GM12878 (cell line): Measurements from ENCODE around the gene CBFA2T3. TPM values are rescaled to one million over a fixed set of nuclear protein-coding genes. Genes with fewer than 3 reads are reported as not detected.

Source experiments
- ATAC-seq: fragments of 200-7000 bp; cut with Tn5 transposase; 3 replicates; pipeline ENCODE4 v1.9.1; 2020; ENCODE audit warnings: mild to moderate bottlenecking, moderate library complexity
- BruUV-seq: library from RNA; stranded (reverse); fragments of 400-500 nt; replicated peaks from 2 replicates; lab custom pipeline; 2021; lab: Mats Ljungman, UMichigan
- CTCF ChIA-PET: fragments of 300-600 bp; sonication (Branson Sonifier 250); formaldehyde crosslinking; extraction: SDS; loops from one replicate; lab custom pipeline; 2021; ENCODE audit warnings: inconsistent platforms; lab: Yijun Ruan, JAX
- POLR2A ChIA-PET: fragments of 350-600 bp; formaldehyde crosslinking; extraction: SDS; loops from one replicate; lab custom pipeline; 2021; ENCODE audit warnings: inconsistent platforms; lab: Charles Lee
- RAD21 ChIA-PET: fragments of 300-600 bp; sonication (Branson Sonifier 250); formaldehyde crosslinking; loops from one replicate; lab custom pipeline; 2023; ENCODE audit warnings: antibody characterized with exemption; ENCODE audit not compliant: unreplicated experiment; lab: Charles Lee
- SMC1A ChIA-PET: fragments of 300-600 bp; sonication (Branson Sonifier 250); formaldehyde crosslinking; loops from one replicate; lab custom pipeline; 2023; ENCODE audit not compliant: unreplicated experiment, uncharacterized antibody; lab: Charles Lee
- DNase-seq: peaks from one replicate; pipeline ENCODE4 v3.0.0-alpha.2; 2011; ENCODE audit warnings: low read depth, low spot score
- FAIRE-seq: peaks from 3 replicates; lab custom pipeline; 2011; peaks lifted over from hg19 to GRCh38; lab: Jason Lieb, UNC
- H2AFZ ChIP-seq: 2 replicates; pipeline ENCODE4 v1.6.0; 2011; ENCODE audit warnings: low read depth, low read length, control low read depth; ENCODE audit not compliant: control insufficient read depth
- H3K27ac ChIP-seq: 2 replicates; pipeline ENCODE4 v1.5.1; 2011; ENCODE audit warnings: control low read depth; ENCODE audit not compliant: control insufficient read depth, insufficient read depth
- H3K27me3 ChIP-seq, 2 experiments: replicated peaks in 1 of 2; 2 replicates each; pipeline versions ENCODE4 v1.6.0 to v1.6.1; 2011; ENCODE audit warnings: low read length in 1 of 2; ENCODE audit not compliant: control insufficient read depth in 2 of 2, insufficient read depth in 2 of 2
- H3K36me3 ChIP-seq, 2 experiments: 2 replicates each; pipeline ENCODE4 v1.5.1; 2011; ENCODE audit warnings: low read length in 1 of 2; ENCODE audit not compliant: control insufficient read depth in 2 of 2, insufficient read depth in 2 of 2
- H3K4me1 ChIP-seq: 2 replicates; pipeline ENCODE4 v1.6.1; 2011; ENCODE audit warnings: mild to moderate bottlenecking, low read length, moderate library complexity, mixed read lengths; ENCODE audit not compliant: control insufficient read depth, insufficient read depth
- H3K4me2 ChIP-seq: 2 replicates; pipeline ENCODE4 v1.6.0; 2011; ENCODE audit warnings: control low read depth; ENCODE audit not compliant: control insufficient read depth, insufficient read depth
- H3K4me3 ChIP-seq: fragments of 200-600 bp; sonication (generic); 2 replicates; pipeline ENCODE4 v1.5.1; 2016
- H3K79me2 ChIP-seq: 2 replicates; pipeline ENCODE4 v1.6.0; 2011; ENCODE audit warnings: low read length; ENCODE audit not compliant: control insufficient read depth, insufficient read depth
- H3K9ac ChIP-seq: 2 replicates; pipeline ENCODE4 v1.8.0; 2011; ENCODE audit warnings: low read length, control low read depth, mixed read lengths; ENCODE audit not compliant: control insufficient read depth, insufficient read depth
- H3K9me3 ChIP-seq: replicated peaks from 3 replicates; pipeline ENCODE4 v1.5.1; 2011; ENCODE audit warnings: mild to moderate bottlenecking, low read length; ENCODE audit not compliant: control insufficient read depth, insufficient read depth
- H4K20me1 ChIP-seq: 2 replicates; pipeline ENCODE4 v1.6.0; 2011; ENCODE audit not compliant: control insufficient read depth, insufficient read depth
- EP300 ChIP-seq, 2 experiments: fragments of 150-350 bp in 1 of 2; IDR thresholded peaks; 2 replicates each; pipeline ENCODE4 v1.6.1; 2011 to 2012; ENCODE audit warnings: low read depth in 2 of 2, low read length in 2 of 2, borderline replicate concordance in 1 of 2, improper control_type of control experiment in 1 of 2, inconsistent platforms in 1 of 2; ENCODE audit not compliant: control insufficient read depth in 1 of 2
- HDAC6 ChIP-seq: fragments of 200-600 bp; sonication (generic); IDR thresholded peaks from one replicate; pipeline ENCODE4 v1.8.0; 2017; ENCODE audit warnings: antibody characterized with exemption; ENCODE audit not compliant: unreplicated experiment
- POLR2AphosphoS5 ChIP-seq: IDR thresholded peaks from 2 replicates; pipeline ENCODE4 v1.6.1; 2011; ENCODE audit warnings: mild to moderate bottlenecking, low read length, inconsistent platforms
- RUNX3 ChIP-seq: IDR thresholded peaks from 2 replicates; pipeline ENCODE4 v1.6.1; 2012; ENCODE audit warnings: low read length, inconsistent platforms
- WGBS: methylation state at CpG from one replicate; pipeline ENCODE4 v1.1.6; 2016; ENCODE audit warnings: low lambda C conversion rate; ENCODE audit not compliant: insufficient replicate concordance, insufficient coverage; ENCODE audit errors: missing lambda C conversion rate; 5-methylcytosine and 5-hydroxymethylcytosine counted together
- in situ Hi-C: fragments of 300-500 bp; cut with MboI; formaldehyde crosslinking; loops from 9 replicates; pipeline ENCODE4 v1.14.3; 2018; ENCODE audit warnings: mixed read lengths
- intact Hi-C: fragments of 100-400 bp; cut with micrococcal nuclease; formaldehyde crosslinking; loops from one replicate; pipeline ENCODE4 v1.14.2; 2022; ENCODE audit not compliant: unreplicated experiment
- polyA plus RNA-seq, 11 experiments: library from polyadenylated mRNA; depleted of rRNA in 4 of 11; unstranded in 6 of 11; stranded (reverse) in 5 of 11; fragments of >200 nt; fragmentation: Nextera tagmentation in 4 of 11; fragmentation: Illumina TruSeq in 1 of 11; extraction: Ambion mirVana in 4 of 11; extraction: Trizol in 1 of 11; gene quantifications; 1 replicate in 1 of 11; 2 replicates in 10 of 11; pipeline versions ENCODE4 v1.2.1 to v1.2.3, GENCODE V29; 2011 to 2016; ENCODE audit warnings: inconsistent platforms in 2 of 11, missing spikeins in 2 of 11, low read depth in 1 of 11
- total RNA-seq, 4 experiments: library from RNA; depleted of rRNA in 3 of 4; stranded (reverse); fragments of >200 nt in 3 of 4; fragmentation: Illumina TruSeq in 1 of 4; extraction: Trizol in 1 of 4; gene quantifications; 2 replicates each; pipeline versions ENCODE4 v1.2.1 to v1.2.3, GENCODE V29; 2013 to 2021

The CBFA2T3 gene
- total and polyA plus RNA-seq, 10 of the 15 experiments (the other 5 are each of a cell fraction or from before 2014, with no cell fraction given): 0.69 to 42.6 (median 4.5) TPM

- Histone ChIP-seq H3K27ac (no peak overlapping the region), H3K4me3 (no peak overlapping the region), H3K4me2 (peak overlapping the region; percentile 2; the same call in 1 of the 2 replicates), H2AFZ (no peak overlapping the region; the same call in 1 of the 2 replicates), H4K20me1 (no peaks in the 10 kb centered on the region), H3K36me3 (peaks cover 2 to 5% of the 10 kb centered on the region in 2 experiments; a peak in 3 of 4 replicates), H3K9ac (no peak overlapping the region), H3K27me3 (no peaks in the 10 kb centered on the region), H3K4me1 (peaks cover 17% of the 10 kb centered on the region), H3K79me2 (peaks cover 17% of the 10 kb centered on the region), H3K9me3 (no peaks in the 10 kb centered on the region)
- no peak for TF ChIP-seq HDAC6
- peak; percentile 28; the same call in 1 of the 2 replicates for TF ChIP-seq RUNX3
- no peak for FAIRE-seq
- ATAC-seq: no peak; the same call in 2 of the 3 replicates
- in situ Hi-C loops (no loop called here), intact Hi-C loops (no loop called here)
- ChIA-PET POLR2A (no interaction called here), SMC1A (interaction anchor here (0.8 to 1.3 kb wide), 2 partner anchors 16 to 140 kb away, joined by 3 read pairs; no protein-coding TSS in a partner anchor), RAD21 (interaction anchor here (0.7 kb wide), 1 partner anchor 158 kb away, joined by 3 read pairs; no protein-coding TSS in a partner anchor), CTCF (interaction anchor here (0.5 kb wide), 1 partner anchor 220 kb away, joined by 3 read pairs; no protein-coding TSS in a partner anchor)
- BruUV-seq: no TSS peak
- 91% methylated on average over 13 of the region's 25 CpGs for WGBS
- no peak for DNase-seq
Measured at GRCh38 chr16:88957887-88958577, 19.0 kb downstream of the CBFA2T3 start.

GRCh38 chr16:88957433-88957767 lies 19.6 kb downstream of the CBFA2T3 start:
- POLR2A ChIA-PET: no interaction called here
- Histone ChIP-seq H4K20me1 (no peaks in the 10 kb centered on the region), H2AFZ (no peak overlapping the region), H3K9me3 (no peaks in the 10 kb centered on the region), H3K4me3 (no peak overlapping the region), H3K27me3 (no peaks in the 10 kb centered on the region), H3K79me2 (peaks cover 17% of the 10 kb centered on the region), H3K36me3 (peaks cover 0 to 5% of the 10 kb centered on the region in 2 experiments; a peak in 2 of 4 replicates), H3K27ac (no peak overlapping the region), H3K4me2 (no peak overlapping the region), H3K4me1 (peaks cover 17% of the 10 kb centered on the region), H3K9ac (no peak overlapping the region)
- RAD21 ChIA-PET: no interaction called here
- ATAC-seq (no peak), DNase-seq (no peak), FAIRE-seq (no peak)
- WGBS: 94% methylated on average over 9 of the region's 9 CpGs
- in situ Hi-C loops: no loop called here
- BruUV-seq: no TSS peak
- intact Hi-C loops: no loop called here
- SMC1A ChIA-PET: interaction anchor here (0.8 to 1.3 kb wide), 2 partner anchors 16 to 141 kb away, joined by 3 read pairs; no protein-coding TSS in a partner anchor
- CTCF ChIA-PET: interaction anchor here (0.5 kb wide), 1 partner anchor 220 kb away, joined by 3 read pairs; no protein-coding TSS in a partner anchor
- TF ChIP-seq EP300 (IDR thresholded peaks at IDR 0.05; ENCODE audit: borderline replicate concordance in 1 of 2, control insufficient read depth in 1 of 2, low read depth in 2 of 2, low read length in 2 of 2) (no peak), POLR2AphosphoS5 (no peak)
